HG03060 (cell line): ENCODE measurements around the gene KLHDC9.

ENCODE experiments used
- ATAC-seq: cut with Tn5 transposase; IDR thresholded peaks from one replicate; pipeline ENCODE4 v1.9.1; 2021; ENCODE audit warnings: low read depth, moderate number of reproducible peaks; ENCODE audit not compliant: unreplicated experiment

Gene KLHDC9

GRCh38 chr1:161128591-161129420 is 30.6 kb downstream of the KLHDC9 start:
- no peak for ATAC-seq

DNA sequence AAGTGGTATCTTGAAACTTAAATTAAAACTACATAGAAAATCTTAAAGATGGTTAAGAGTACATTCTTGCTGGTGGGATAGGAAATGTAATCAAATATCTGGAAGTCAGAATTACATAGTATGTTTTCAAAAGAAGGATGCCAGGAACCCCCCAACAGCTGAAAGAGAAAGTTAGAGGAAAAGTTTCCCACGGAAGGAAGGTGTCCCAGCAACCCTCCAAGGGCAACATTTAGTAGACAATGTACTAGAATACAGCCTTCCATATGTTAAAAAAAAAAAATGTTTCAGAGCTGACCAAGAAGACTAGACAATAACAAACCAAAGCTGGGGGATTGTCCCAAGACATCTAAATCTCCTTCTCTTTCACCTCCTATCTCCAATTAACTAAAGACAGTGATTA is 32.1 kb downstream of the KLHDC9 start:
- ATAC-seq, result no peak

DNA sequence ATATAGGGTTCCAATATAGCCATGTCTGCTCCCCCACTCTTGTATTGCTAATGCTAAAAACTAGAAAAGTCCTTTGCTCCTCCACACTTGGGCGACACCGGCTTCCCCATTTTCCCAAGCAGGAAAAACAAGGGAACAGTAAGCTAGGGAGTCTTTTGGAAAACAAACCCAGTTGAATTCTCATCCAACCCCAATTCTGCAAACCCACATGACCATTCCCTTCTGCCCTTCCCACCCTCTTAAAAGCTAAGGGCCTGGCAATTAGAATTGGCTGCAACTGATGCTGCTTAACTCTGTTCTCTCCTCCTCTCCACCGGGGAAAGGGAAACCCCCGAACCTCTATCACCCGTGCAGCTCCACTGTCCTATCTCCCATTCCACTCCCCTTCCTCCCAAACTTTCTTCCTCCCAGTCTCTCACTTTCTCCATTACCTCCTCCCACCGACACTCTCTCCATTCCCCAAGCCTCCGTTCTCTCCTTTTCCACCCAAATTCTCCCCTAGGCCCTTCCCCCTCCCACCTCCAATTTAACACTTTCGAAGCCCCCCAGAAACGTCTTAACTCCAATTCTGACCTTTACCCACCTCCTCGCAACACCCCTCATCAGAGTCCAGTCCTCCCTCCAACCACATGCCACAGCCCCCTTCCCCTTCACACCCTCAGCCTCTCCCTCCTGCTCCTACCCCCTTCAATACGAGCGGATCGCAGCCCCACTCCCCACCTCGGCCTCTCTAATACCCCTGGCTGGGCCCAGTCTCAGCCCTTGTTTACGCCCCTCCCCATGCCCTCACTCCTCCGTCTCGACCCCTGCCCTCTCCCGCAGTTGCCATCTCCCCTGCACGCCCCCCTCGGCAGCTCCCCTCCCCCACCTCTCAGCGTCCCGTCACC is 33.6 kb downstream of the KLHDC9 start:
- ATAC-seq, result no peak

GRCh38 chr1:161132410-161133219 is 34.5 kb downstream of the KLHDC9 start, which contains the start of gene DEDD:
Gene DEDD, minus strand, starts transcription at chr1:161132667. Its CDS starts 8,205 bp downstream, at chr1:161124462.
- peak; percentile 84 for ATAC-seq

DNA sequence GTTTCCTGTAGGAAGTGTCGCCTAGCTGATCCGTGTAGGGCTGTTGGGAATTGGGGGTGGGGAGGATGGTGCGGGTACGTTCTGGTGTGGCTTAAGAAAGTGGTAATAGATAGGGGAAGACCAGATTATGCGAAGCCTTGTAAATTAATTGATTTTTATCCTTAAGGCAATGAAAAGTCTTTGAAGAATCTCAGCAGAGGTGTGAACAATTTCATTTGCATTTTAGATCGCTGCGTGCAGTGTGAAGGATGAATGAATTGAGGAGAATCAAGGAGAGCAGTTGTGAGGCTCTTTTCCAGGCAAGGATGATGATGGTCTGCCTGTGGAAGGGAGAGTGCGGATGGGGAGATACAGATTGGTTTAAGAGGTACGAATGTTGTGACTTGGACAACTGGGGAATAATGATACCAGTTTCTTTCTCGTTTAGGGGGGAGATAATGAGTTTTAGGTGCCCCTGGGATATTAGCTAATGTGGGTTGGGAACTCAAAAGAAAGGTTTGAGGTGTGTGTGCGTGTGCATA is 35.1 kb downstream of the KLHDC9 start:
- ATAC-seq, result no peak

DNA sequence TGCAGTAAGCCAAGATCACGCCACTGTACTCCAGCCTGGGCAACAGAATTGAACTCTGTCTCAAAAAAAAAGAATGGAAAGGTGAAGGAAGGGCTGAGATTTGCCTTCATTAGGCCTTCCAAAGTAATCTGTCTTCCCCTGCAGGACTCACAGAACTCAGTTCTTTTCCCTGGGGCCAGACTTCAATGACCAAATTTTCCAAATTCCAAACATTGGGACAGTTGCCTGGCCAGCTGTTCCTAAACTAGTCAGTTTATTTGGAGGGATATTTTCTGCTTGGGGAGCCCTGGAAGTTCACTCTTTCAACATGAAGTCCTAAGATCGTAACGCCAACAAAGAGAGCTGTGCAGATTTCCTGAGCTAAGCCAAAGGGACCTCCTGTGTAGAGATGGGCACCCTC is 39.7 kb downstream of the KLHDC9 start:
- no peak for ATAC-seq

DNA sequence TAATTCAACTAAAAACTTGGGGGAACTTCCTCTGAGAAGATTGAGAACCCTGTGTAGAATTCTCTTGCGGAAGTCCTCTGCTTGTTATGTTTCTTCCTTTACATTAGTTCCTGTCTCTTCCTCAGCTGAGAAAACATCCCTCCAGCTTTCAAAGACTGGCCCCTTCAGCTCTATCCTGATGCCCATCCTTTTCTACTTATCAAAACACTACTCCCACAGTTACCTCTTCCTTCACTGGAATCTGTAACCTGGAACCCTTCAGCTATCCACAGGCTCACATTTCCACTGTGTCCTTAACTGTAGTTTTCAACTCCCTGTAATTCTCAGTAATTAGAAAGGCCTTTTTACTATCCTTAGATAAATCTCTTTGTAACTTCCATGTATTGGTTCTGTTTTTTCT is 40.3 kb downstream of the KLHDC9 start:
- no peak for ATAC-seq

DNA sequence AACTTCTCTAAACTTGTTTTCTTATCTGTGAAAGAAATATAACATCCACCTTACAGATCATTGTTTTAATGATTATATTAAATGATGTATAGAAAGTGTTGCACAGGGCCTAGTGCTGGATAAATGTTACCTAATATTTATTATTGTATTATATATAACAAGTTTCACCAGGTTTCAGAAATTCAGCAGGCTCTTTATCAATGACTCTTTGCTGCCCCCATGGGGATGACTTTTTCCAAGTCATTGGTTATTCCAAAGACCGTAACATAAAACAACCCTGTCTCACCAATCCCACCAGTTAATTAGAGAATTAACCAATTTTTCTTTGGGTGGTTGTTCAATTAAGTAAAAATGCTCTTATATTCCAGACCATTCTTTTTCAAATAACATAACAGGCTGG is 41.6 kb downstream of the KLHDC9 start:
- no peak for ATAC-seq

DNA sequence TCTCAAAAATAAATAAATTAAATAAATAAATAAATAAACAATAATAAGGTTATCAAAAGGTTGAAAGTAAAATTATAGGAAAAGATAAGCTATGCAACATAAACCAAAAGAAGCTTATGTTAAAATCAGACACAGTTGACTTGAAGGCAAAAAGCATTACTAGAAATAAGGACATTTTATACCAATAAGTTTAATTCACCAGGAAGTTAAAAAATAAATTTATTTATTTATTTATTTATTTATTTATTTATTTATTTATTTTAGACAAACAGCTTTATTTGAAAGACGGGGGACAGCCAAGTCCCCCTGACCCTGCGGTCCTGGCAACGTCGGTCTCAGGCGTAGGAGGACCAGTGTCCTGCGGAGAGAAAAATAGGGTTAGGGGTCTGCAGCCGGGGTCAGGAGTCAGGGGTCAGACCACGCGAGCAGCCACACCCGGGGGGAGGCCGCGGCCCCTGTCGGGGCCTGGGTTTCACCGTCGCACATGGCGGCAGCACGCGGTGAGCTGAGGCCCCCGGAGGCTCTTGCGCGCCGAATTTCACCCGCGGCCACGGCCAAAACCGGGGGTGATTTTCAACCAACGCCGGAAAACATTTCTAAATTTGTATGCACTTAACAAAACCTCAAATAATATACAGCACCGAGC is 42.7 kb downstream of the KLHDC9 start:
- ATAC-seq, result no peak

GRCh38 chr1:161145832-161146231 is 47.7 kb downstream of the KLHDC9 start:
- ATAC-seq, result no peak
